Thyroid gland (tissue), 4 donors: ENCODE measurements around the gene MDN1. TPM values are rescaled to one million over a fixed set of nuclear protein-coding genes. Genes with fewer than 3 reads are reported as not detected.

ENCODE experiments used
- DNase-seq, 2 donors: peaks; one replicate each; pipeline ENCODE4 v3.0.0-alpha.2; 2019
- H3K27ac ChIP-seq, 3 donors: fragments of 200-600 bp; sonication (generic); 1 replicate in 2 of 3; 2 replicates in 1 of 3; pipeline ENCODE4 v1.5.1; 2016 to 2019; ENCODE audit warnings: mild to moderate bottlenecking in 1 of 3, moderate library complexity in 1 of 3
- H3K27me3 ChIP-seq: fragments of 200-600 bp; sonication (generic); one replicate; pipeline ENCODE4 v1.5.1; 2019
- H3K36me3 ChIP-seq, 2 donors: fragments of 200-600 bp; sonication (generic); one replicate each; pipeline ENCODE4 v1.5.1; 2016 to 2019
- H3K4me1 ChIP-seq, 2 donors: fragments of 200-600 bp; sonication (generic); one replicate each; pipeline ENCODE4 v1.5.1; 2017 to 2019
- H3K4me3 ChIP-seq, 3 donors: fragments of 200-600 bp; sonication (generic); replicated peaks in 1 of 3; 1 replicate in 2 of 3; 2 replicates in 1 of 3; pipeline ENCODE4 v1.5.1; 2016; ENCODE audit warnings: mild to moderate bottlenecking in 1 of 3
- H3K9me3 ChIP-seq: fragments of 200-600 bp; sonication (generic); one replicate; pipeline ENCODE4 v1.5.1; 2017
- CTCF ChIP-seq, 6 experiments: fragments of 200-600 bp in 3 of 6; fragments of 450-650 bp in 3 of 6; sonication (generic) in 3 of 6; IDR thresholded peaks; one replicate each; pipeline ENCODE4 v1.5.1; 2016 to 2019; ENCODE audit warnings: antibody characterized with exemption in 6 of 6, mild to moderate bottlenecking in 2 of 6, inconsistent platforms in 1 of 6, moderate library complexity in 1 of 6
- POLR2A ChIP-seq, 2 donors: fragments of 450-650 bp; IDR thresholded peaks; one replicate each; pipeline ENCODE4 v1.6.1; 2017; ENCODE audit warnings: antibody characterized with exemption in 2 of 2, mild to moderate bottlenecking in 2 of 2, moderate library complexity in 1 of 2
- WGBS, 2 donors: methylation state at CpG; one replicate each; pipeline ENCODE4 v1.1.5; 2017; 5-methylcytosine and 5-hydroxymethylcytosine counted together
- intact Hi-C: fragments of 100-400 bp; cut with DNase I; formaldehyde crosslinking; loops from one replicate; pipeline ENCODE4 v1.15.1; 2023
- total RNA-seq, 4 donors: library from RNA; depleted of rRNA; stranded (reverse); fragments of >200 nt; gene quantifications; one replicate each; pipeline ENCODE4 v1.2.3, GENCODE V29; 2016

The MDN1 gene
- total RNA-seq, 4 donors from 2014 or later, result 32.0 to 44.7 (median 40.1) TPM

GRCh38 chr6:89792881-89793280 is 26.7 kb downstream of the MDN1 start:
- no peak overlapping the region for H3K4me3 ChIP-seq
- H3K27me3 ChIP-seq, result no peaks in the 10 kb centered on the region
- H3K36me3 ChIP-seq, result peaks cover 0 to 18% of the 10 kb centered on the region in 2 donors
- no peaks in the 10 kb centered on the region for H3K4me1 ChIP-seq
- intact Hi-C loops, result no loop called here
- TF ChIP-seq POLR2A (IDR thresholded peaks at IDR 0.05) (no peak), CTCF (IDR thresholded peaks at IDR 0.05) (peak in 1 of 6 experiments; percentile 18)
- WGBS, 2 donors, result 46 to 60% methylated on average over 2 of the region's 2 CpGs
- no peak overlapping the region for H3K27ac ChIP-seq
- H3K9me3 ChIP-seq, result no peaks in the 10 kb centered on the region
- DNase-seq, result no peak

- TF ChIP-seq CTCF (IDR thresholded peaks at IDR 0.05) (no peak), POLR2A (IDR thresholded peaks at IDR 0.05) (no peak)
- Histone ChIP-seq H3K4me3 (no peak overlapping the region), H3K27me3 (no peaks in the 10 kb centered on the region), H3K9me3 (no peaks in the 10 kb centered on the region), H3K36me3 (peaks cover 10 to 36% of the 10 kb centered on the region in 2 donors), H3K27ac (no peak overlapping the region), H3K4me1 (no peaks in the 10 kb centered on the region)
- intact Hi-C loops, result no loop called here
- WGBS, 2 donors, result 97 to 100% methylated on average over 2 of the region's 2 CpGs
- no peak for DNase-seq
Observed at GRCh38 chr6:89790403-89790802, 29.2 kb downstream of the MDN1 start.

- Histone ChIP-seq H3K4me3 (no peak overlapping the region), H3K27me3 (no peaks in the 10 kb centered on the region), H3K9me3 (no peaks in the 10 kb centered on the region), H3K27ac (no peak overlapping the region), H3K36me3 (peaks cover 10 to 40% of the 10 kb centered on the region in 2 donors), H3K4me1 (no peaks in the 10 kb centered on the region)
- TF ChIP-seq CTCF (IDR thresholded peaks at IDR 0.05) (no peak), POLR2A (IDR thresholded peaks at IDR 0.05) (no peak)
- 94 to 100% methylated on average over 1 of the region's 1 CpG for WGBS, 2 donors
- no peak for DNase-seq
- intact Hi-C loops, result no loop called here
Observed at GRCh38 chr6:89789980-89790379, 29.6 kb downstream of the MDN1 start.

GRCh38 chr6:89787660-89788328 is 31.8 kb downstream of the MDN1 start:
- WGBS, 2 donors, result 73 to 81% methylated on average over 7 of the region's 7 CpGs
- Histone ChIP-seq H3K4me3 (no peak overlapping the region), H3K9me3 (no peaks in the 10 kb centered on the region), H3K27me3 (no peaks in the 10 kb centered on the region), H3K36me3 (peaks cover 21 to 49% of the 10 kb centered on the region in 2 donors), H3K4me1 (no peaks in the 10 kb centered on the region), H3K27ac (no peak overlapping the region)
- no peak for DNase-seq
- intact Hi-C loops, result no loop called here
- TF ChIP-seq CTCF (IDR thresholded peaks at IDR 0.05) (no peak), POLR2A (IDR thresholded peaks at IDR 0.05) (no peak)

GRCh38 chr6:89786970-89787369 is 32.6 kb downstream of the MDN1 start:
- H3K4me3 ChIP-seq, result no peak overlapping the region
- DNase-seq, result no peak
- H3K27ac ChIP-seq, result no peak overlapping the region
- no peaks in the 10 kb centered on the region for H3K4me1 ChIP-seq
- intact Hi-C loops, result no loop called here
- TF ChIP-seq CTCF (IDR thresholded peaks at IDR 0.05), result no peak
- no peak for TF ChIP-seq POLR2A (IDR thresholded peaks at IDR 0.05)
- H3K9me3 ChIP-seq, result no peaks in the 10 kb centered on the region
- 96% methylated on average over 2 of the region's 2 CpGs for WGBS, 2 donors
- peaks cover 25 to 49% of the 10 kb centered on the region in 2 donors for H3K36me3 ChIP-seq
- no peaks in the 10 kb centered on the region for H3K27me3 ChIP-seq
